ENCODE results near the gene EIF3A.

EIF3A gene

GRCh38 chr10:119051775-119052174 is 28.8 kb downstream of the EIF3A start:
- TF ChIP-seq FOXA1 (IDR thresholded peaks at IDR 0.05): no peak
- no peak for TF ChIP-seq FOXK2 (IDR thresholded peaks at IDR 0.05)
- TF ChIP-seq TARDBP (IDR thresholded peaks at IDR 0.05): no peak
- TF ChIP-seq HDGF (IDR thresholded peaks at IDR 0.05; ENCODE audit: borderline replicate concordance): no peak
- TF ChIP-seq L3MBTL2 (conservative IDR thresholded peaks at IDR 0.05): no peak
- no peak for TF ChIP-seq ZNF384 (IDR thresholded peaks at IDR 0.05)
- TF ChIP-seq ARNT (IDR thresholded peaks at IDR 0.05): no peak
- no peak for TF ChIP-seq BHLHE40 (IDR thresholded peaks at IDR 0.05; ENCODE audit: borderline replicate concordance)
- no peak for TF ChIP-seq LEF1 (IDR thresholded peaks at IDR 0.05; ENCODE audit: borderline replicate concordance)
- TF ChIP-seq FOXM1 (IDR thresholded peaks at IDR 0.05; ENCODE audit: borderline replicate concordance): no peak
- POLR2A ChIA-PET: no interaction called here
- CTCF ChIA-PET: no interaction called here
- DNase-seq (ENCODE audit: extremely low spot score): no peak

GRCh38 chr10:119049777-119050176 is 30.8 kb downstream of the EIF3A start:
- ChIA-PET CTCF (no interaction called here), POLR2A (no interaction called here)
- no peak for DNase-seq (ENCODE audit: extremely low spot score)
- TF ChIP-seq LEF1 (IDR thresholded peaks at IDR 0.05; ENCODE audit: borderline replicate concordance) (no peak), ZNF384 (IDR thresholded peaks at IDR 0.05) (no peak), L3MBTL2 (conservative IDR thresholded peaks at IDR 0.05) (no peak), BHLHE40 (IDR thresholded peaks at IDR 0.05; ENCODE audit: borderline replicate concordance) (no peak), SUZ12 (IDR thresholded peaks at IDR 0.05) (no peak), HDGF (IDR thresholded peaks at IDR 0.05; ENCODE audit: borderline replicate concordance) (no peak), TARDBP (IDR thresholded peaks at IDR 0.05) (no peak), FOXA1 (IDR thresholded peaks at IDR 0.05) (no peak)

GRCh38 chr10:119049361-119049760 is 31.3 kb downstream of the EIF3A start:
- TF ChIP-seq BHLHE40 (IDR thresholded peaks at IDR 0.05; ENCODE audit: borderline replicate concordance) (no peak), ZNF384 (IDR thresholded peaks at IDR 0.05) (no peak), TARDBP (IDR thresholded peaks at IDR 0.05) (no peak), ARNT (IDR thresholded peaks at IDR 0.05) (no peak), FOXK2 (IDR thresholded peaks at IDR 0.05) (no peak), L3MBTL2 (conservative IDR thresholded peaks at IDR 0.05) (no peak), ELF4 (IDR thresholded peaks at IDR 0.05) (no peak), LEF1 (IDR thresholded peaks at IDR 0.05; ENCODE audit: borderline replicate concordance) (no peak), SP1 (IDR thresholded peaks at IDR 0.05) (no peak), SUZ12 (IDR thresholded peaks at IDR 0.05) (no peak), HDGF (IDR thresholded peaks at IDR 0.05; ENCODE audit: borderline replicate concordance) (no peak)
- TF ChIP-seq, protein P1, sequence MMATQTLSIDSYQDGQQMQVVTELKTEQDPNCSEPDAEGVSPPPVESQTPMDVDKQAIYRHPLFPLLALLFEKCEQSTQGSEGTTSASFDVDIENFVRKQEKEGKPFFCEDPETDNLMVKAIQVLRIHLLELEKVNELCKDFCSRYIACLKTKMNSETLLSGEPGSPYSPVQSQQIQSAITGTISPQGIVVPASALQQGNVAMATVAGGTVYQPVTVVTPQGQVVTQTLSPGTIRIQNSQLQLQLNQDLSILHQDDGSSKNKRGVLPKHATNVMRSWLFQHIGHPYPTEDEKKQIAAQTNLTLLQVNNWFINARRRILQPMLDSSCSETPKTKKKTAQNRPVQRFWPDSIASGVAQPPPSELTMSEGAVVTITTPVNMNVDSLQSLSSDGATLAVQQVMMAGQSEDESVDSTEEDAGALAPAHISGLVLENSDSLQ (IDR thresholded peaks at IDR 0.05): no peak
- CTCF ChIA-PET: no interaction called here
- no peak for DNase-seq (ENCODE audit: extremely low spot score)
- POLR2A ChIA-PET: no interaction called here

- ChIA-PET POLR2A (no interaction called here), CTCF (no interaction called here)
- TF ChIP-seq L3MBTL2 (conservative IDR thresholded peaks at IDR 0.05) (no peak), FOXK2 (IDR thresholded peaks at IDR 0.05) (no peak), ELF4 (IDR thresholded peaks at IDR 0.05) (no peak)
- no peak for DNase-seq (ENCODE audit: extremely low spot score)
Observed at GRCh38 chr10:119045561-119045960, 35.1 kb downstream of the EIF3A start.

GRCh38 chr10:119042169-119042568 is 38.4 kb downstream of the EIF3A start:
- TF ChIP-seq FOXA1 (IDR thresholded peaks at IDR 0.05): no peak
- no peak for TF ChIP-seq CTBP1 (IDR thresholded peaks at IDR 0.05; ENCODE audit: borderline replicate concordance)
- TF ChIP-seq NFRKB (IDR thresholded peaks at IDR 0.05): no peak
- no peak for TF ChIP-seq L3MBTL2 (conservative IDR thresholded peaks at IDR 0.05)
- TF ChIP-seq HDGF (IDR thresholded peaks at IDR 0.05; ENCODE audit: borderline replicate concordance): no peak
- TF ChIP-seq BHLHE40 (IDR thresholded peaks at IDR 0.05; ENCODE audit: borderline replicate concordance): no peak
- no peak for TF ChIP-seq FOXM1 (IDR thresholded peaks at IDR 0.05; ENCODE audit: borderline replicate concordance)
- TF ChIP-seq ZNF384 (IDR thresholded peaks at IDR 0.05): no peak
- no peak for TF ChIP-seq SP1 (IDR thresholded peaks at IDR 0.05)
- TF ChIP-seq, protein P1 (IDR thresholded peaks at IDR 0.05): no peak
- ChIA-PET POLR2A (no interaction called here), CTCF (no interaction called here)
- DNase-seq (ENCODE audit: extremely low spot score): no peak

DNA sequence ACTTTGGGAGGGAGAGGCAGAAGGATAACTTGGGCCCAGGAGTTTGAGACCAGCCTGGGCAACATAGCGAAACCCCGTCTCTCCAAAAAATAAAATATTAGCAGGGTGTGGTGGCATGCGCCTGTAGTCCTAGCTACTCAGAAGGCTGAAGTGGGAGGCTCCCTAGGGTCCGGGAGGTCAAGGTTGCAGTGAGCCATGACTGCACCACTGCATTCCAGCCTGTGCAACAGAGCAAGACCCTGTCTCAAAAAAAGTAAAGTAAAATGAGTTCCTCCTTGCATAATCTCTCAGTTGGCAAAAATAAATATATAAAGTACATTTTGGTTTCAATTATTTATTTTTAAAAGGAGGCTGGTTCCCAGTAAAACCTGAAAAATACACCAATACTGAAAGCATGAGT is 39.3 kb downstream of the EIF3A start:
- CTCF ChIA-PET: no interaction called here
- TF ChIP-seq FOXA1 (IDR thresholded peaks at IDR 0.05): no peak
- no peak for TF ChIP-seq BHLHE40 (IDR thresholded peaks at IDR 0.05; ENCODE audit: borderline replicate concordance)
- POLR2A ChIA-PET: no interaction called here
- DNase-seq (ENCODE audit: extremely low spot score): no peak

DNA sequence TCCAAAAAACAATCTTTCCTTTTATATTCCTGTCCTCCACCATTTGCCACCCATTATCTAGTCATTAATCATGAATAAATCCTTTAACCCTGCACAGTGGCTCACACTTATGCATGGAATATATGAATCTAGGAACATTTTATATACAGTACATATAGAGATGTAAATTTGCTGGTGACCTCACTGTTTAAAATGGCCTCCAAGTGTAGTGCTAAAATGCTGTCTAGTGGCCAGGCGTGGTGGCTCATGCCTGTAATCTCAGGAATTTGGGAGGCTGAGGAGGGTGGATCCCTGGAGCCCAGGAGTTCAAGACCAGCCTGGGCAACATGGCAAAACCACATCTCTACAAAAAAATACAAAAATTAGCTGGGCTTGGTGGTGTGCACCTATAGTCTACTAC is 41.5 kb downstream of the EIF3A start:
- POLR2A ChIA-PET: interaction anchor here (1.4 kb wide), 1 partner anchor 9 kb away, joined by 3 read pairs; no protein-coding TSS in a partner anchor
- CTCF ChIA-PET: no interaction called here
- DNase-seq (ENCODE audit: extremely low spot score): no peak
- TF ChIP-seq FOXK2 (IDR thresholded peaks at IDR 0.05) (no peak), ZNF384 (IDR thresholded peaks at IDR 0.05) (no peak), FOXM1 (IDR thresholded peaks at IDR 0.05; ENCODE audit: borderline replicate concordance) (no peak), SP1 (IDR thresholded peaks at IDR 0.05) (no peak), SUZ12 (IDR thresholded peaks at IDR 0.05) (no peak), NFRKB (IDR thresholded peaks at IDR 0.05) (no peak), FOXA1 (IDR thresholded peaks at IDR 0.05) (no peak), TARDBP (IDR thresholded peaks at IDR 0.05) (no peak), ELF4 (IDR thresholded peaks at IDR 0.05) (no peak), LEF1 (IDR thresholded peaks at IDR 0.05; ENCODE audit: borderline replicate concordance) (no peak), HDGF (IDR thresholded peaks at IDR 0.05; ENCODE audit: borderline replicate concordance) (no peak), ARNT (IDR thresholded peaks at IDR 0.05) (no peak), L3MBTL2 (conservative IDR thresholded peaks at IDR 0.05) (no peak), BHLHE40 (IDR thresholded peaks at IDR 0.05; ENCODE audit: borderline replicate concordance) (no peak), CTBP1 (IDR thresholded peaks at IDR 0.05; ENCODE audit: borderline replicate concordance) (no peak)
- TF ChIP-seq, protein P1 (IDR thresholded peaks at IDR 0.05): no peak
